MCF 10A (cell line): ENCODE measurements around the gene RNF133. TPM values are rescaled to one million over a fixed set of nuclear protein-coding genes. Genes with fewer than 3 reads are reported as not detected.

ENCODE experiments used
- BruUV-seq: library from RNA; stranded (reverse); fragments of 400-500 nt; replicated peaks from 2 replicates; lab custom pipeline; 2021; lab: Mats Ljungman, UMichigan
- CTCF ChIA-PET: fragments of 300-600 bp; sonication (Branson Sonifier 250); formaldehyde crosslinking; extraction: SDS; loops from one replicate; lab custom pipeline; 2021; ENCODE audit warnings: antibody characterized with exemption, inconsistent platforms; lab: Yijun Ruan, JAX
- POLR2A ChIA-PET: fragments of 300-600, 350-650 bp; sonication (Branson Sonifier 250); formaldehyde crosslinking; extraction: SDS; loops from one replicate; lab custom pipeline; 2020; ENCODE audit warnings: antibody characterized with exemption, inconsistent platforms; lab: Yijun Ruan, JAX
- DNase-seq: peaks from one replicate; pipeline ENCODE4 v3.0.0-alpha.2; 2018; ENCODE audit not compliant: unreplicated experiment
- H3K27ac Mint-ChIP-seq: one replicate; pipeline ENCODE4 v1.8.0; 2022; ENCODE audit warnings: mild to moderate bottlenecking, low read depth, mixed read lengths; ENCODE audit not compliant: unreplicated experiment
- H3K27me3 Mint-ChIP-seq: one replicate; pipeline ENCODE4 v1.8.0; 2022; ENCODE audit warnings: mixed read lengths; ENCODE audit not compliant: insufficient read depth, unreplicated experiment
- H3K36me3 Mint-ChIP-seq: one replicate; pipeline ENCODE4 v1.8.0; 2022; ENCODE audit warnings: mild to moderate bottlenecking, moderate library complexity, mixed read lengths; ENCODE audit not compliant: insufficient read depth, unreplicated experiment
- H3K4me1 Mint-ChIP-seq: one replicate; pipeline ENCODE4 v1.8.0; 2022; ENCODE audit warnings: mixed read lengths; ENCODE audit not compliant: insufficient read depth, unreplicated experiment
- H3K4me3 Mint-ChIP-seq: one replicate; pipeline ENCODE4 v1.8.0; 2022; ENCODE audit warnings: mild to moderate bottlenecking, moderate library complexity, mixed read lengths; ENCODE audit not compliant: unreplicated experiment
- H3K9me3 Mint-ChIP-seq: one replicate; pipeline ENCODE4 v1.8.0; 2022; ENCODE audit warnings: mixed read lengths; ENCODE audit not compliant: unreplicated experiment
- intact Hi-C: fragments of 100-400 bp; cut with micrococcal nuclease; formaldehyde crosslinking; loops from 2 replicates; pipeline ENCODE4 v1.14.1; 2022
- total RNA-seq: library from RNA; stranded (reverse); gene quantifications from 2 replicates; pipeline ENCODE4 v1.2.3, GENCODE V29; 2022
- TF ChIP-seq, protein P1 (sequence below): fragments of 200-600 bp; IDR thresholded peaks from one replicate; pipeline ENCODE4 v1.8.0; 2022; ENCODE audit warnings: antibody characterized with exemption, mild to moderate bottlenecking; ENCODE audit not compliant: unreplicated experiment

Gene RNF133
- total RNA-seq, 1 experiment from 2014 or later = 0.70 TPM

DNA sequence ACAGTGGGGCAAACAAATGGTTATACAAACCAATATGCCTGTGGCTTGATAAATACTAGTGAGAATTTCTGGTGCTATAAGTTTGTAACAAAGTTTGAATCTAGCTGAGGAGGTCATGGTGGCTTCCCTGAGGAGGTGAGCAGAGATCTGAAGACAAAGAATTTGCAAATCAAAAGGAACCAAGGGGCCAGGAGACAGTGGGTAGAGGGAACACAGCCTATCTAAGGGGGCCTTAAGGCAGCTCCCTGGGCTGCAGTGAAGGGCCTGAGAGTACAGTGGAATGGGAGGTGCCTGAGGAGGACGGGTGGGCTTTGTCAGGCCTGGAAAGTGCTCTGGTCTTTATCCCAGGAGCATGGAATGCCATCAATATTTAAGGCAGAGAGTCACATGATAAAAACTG is 21.8 kb downstream of the RNF133 start:
- no peak overlapping the region for H3K4me3 Mint-ChIP-seq
- H3K9me3 Mint-ChIP-seq = no peaks in the 10 kb centered on the region
- BruUV-seq = no TSS peak
- no peak for DNase-seq
- no peaks in the 10 kb centered on the region for H3K4me1 Mint-ChIP-seq
- no peaks in the 10 kb centered on the region for H3K36me3 Mint-ChIP-seq
- intact Hi-C loops = no loop called here
- ChIA-PET CTCF (no interaction called here), POLR2A (interaction anchor here (1.0 kb wide), 1 partner anchor 8 kb away, joined by 3 read pairs; no protein-coding TSS in a partner anchor)
- H3K27ac Mint-ChIP-seq = no peak overlapping the region
- H3K27me3 Mint-ChIP-seq = no peaks in the 10 kb centered on the region
- TF ChIP-seq, protein P1, sequence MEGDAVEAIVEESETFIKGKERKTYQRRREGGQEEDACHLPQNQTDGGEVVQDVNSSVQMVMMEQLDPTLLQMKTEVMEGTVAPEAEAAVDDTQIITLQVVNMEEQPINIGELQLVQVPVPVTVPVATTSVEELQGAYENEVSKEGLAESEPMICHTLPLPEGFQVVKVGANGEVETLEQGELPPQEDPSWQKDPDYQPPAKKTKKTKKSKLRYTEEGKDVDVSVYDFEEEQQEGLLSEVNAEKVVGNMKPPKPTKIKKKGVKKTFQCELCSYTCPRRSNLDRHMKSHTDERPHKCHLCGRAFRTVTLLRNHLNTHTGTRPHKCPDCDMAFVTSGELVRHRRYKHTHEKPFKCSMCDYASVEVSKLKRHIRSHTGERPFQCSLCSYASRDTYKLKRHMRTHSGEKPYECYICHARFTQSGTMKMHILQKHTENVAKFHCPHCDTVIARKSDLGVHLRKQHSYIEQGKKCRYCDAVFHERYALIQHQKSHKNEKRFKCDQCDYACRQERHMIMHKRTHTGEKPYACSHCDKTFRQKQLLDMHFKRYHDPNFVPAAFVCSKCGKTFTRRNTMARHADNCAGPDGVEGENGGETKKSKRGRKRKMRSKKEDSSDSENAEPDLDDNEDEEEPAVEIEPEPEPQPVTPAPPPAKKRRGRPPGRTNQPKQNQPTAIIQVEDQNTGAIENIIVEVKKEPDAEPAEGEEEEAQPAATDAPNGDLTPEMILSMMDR = no peak

DNA sequence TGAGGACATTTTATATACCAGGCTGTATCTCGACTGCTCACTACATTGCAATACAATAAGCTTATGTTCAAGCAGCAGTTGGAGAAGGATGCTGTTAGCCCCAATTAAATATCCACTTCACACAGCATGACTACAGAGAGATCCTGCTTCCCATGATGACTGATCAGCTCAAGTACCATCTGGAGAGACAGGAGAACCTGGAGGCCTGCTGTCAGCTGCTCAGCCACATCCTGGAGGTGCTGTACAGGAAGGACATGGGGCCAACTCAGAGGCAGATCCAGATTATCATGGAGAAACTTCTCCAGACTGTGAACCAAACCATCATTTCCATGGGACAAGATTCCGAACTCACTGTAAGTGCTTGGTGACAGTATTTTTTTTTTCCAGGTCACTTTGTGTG is 22.5 kb downstream of the RNF133 start:
- no peaks in the 10 kb centered on the region for H3K36me3 Mint-ChIP-seq
- no peak for DNase-seq
- H3K9me3 Mint-ChIP-seq = no peaks in the 10 kb centered on the region
- intact Hi-C loops = no loop called here
- no peak overlapping the region for H3K4me3 Mint-ChIP-seq
- POLR2A ChIA-PET = interaction anchor here (1.0 kb wide), 1 partner anchor 9 kb away, joined by 3 read pairs; no protein-coding TSS in a partner anchor
- CTCF ChIA-PET = interaction anchor here (0.5 kb wide), 2 partner anchors 211 to 222 kb away, joined by 3 to 4 read pairs; no protein-coding TSS in a partner anchor
- no TSS peak for BruUV-seq
- H3K27ac Mint-ChIP-seq = no peak overlapping the region
- no peaks in the 10 kb centered on the region for H3K4me1 Mint-ChIP-seq
- TF ChIP-seq, protein P1 = no peak
- H3K27me3 Mint-ChIP-seq = no peaks in the 10 kb centered on the region

DNA sequence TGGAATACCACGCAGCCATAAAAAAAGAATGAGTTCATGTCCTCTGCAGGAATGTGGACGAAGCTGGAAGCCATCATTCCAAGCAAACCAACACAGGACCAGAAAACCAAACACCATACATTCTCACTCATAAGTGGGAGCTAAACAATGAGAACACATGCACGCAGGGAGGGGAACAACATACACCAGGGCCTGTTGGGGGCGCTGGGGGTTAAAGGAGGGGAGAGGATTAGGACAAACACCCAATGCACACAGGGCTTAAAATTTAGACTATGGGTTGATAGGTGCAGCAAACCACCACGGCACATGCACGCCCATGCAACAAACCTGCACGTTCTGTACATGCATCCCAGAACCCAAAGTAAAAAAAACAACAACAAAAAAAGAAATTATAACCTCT is 23.3 kb downstream of the RNF133 start:
- intact Hi-C loops = no loop called here
- TF ChIP-seq, protein P1 = no peak
- Mint-ChIP-seq H3K4me1 (no peaks in the 10 kb centered on the region), H3K36me3 (no peaks in the 10 kb centered on the region), H3K27ac (no peak overlapping the region), H3K9me3 (no peaks in the 10 kb centered on the region), H3K27me3 (no peaks in the 10 kb centered on the region), H3K4me3 (no peak overlapping the region)
- ChIA-PET CTCF (interaction anchor here (0.6 kb wide), 1 partner anchor 43 kb away, joined by 4 read pairs; no protein-coding TSS in a partner anchor), POLR2A (no interaction called here)
- no peak for DNase-seq
- no TSS peak for BruUV-seq

DNA sequence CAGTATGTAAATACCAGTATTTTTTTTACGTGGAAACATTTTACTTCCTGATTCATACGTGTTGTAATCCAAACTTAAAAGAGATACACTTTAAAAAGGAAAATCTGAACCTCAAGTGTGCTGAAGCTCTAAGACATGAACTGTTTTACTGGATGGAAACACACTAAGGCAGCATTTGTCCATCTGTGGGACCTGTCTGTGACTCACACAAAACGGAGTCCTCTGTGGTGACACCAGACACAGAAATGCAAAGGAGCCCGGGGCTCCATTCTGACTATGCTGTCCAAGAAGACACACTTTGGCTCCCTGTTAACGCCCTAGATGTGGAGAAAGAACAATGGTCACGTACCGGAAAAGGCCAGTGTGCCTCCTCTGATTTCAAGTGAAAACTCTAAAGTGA is 23.9 kb downstream of the RNF133 start:
- TF ChIP-seq, protein P1 = no peak
- peak; percentile 39 for DNase-seq
- no peaks in the 10 kb centered on the region for H3K36me3 Mint-ChIP-seq
- POLR2A ChIA-PET = interaction anchor here (0.7 kb wide), 1 partner anchor 36 kb away, joined by 3 read pairs; no protein-coding TSS in a partner anchor
- no peaks in the 10 kb centered on the region for H3K9me3 Mint-ChIP-seq
- BruUV-seq = no TSS peak
- intact Hi-C loops = no loop called here
- no peaks in the 10 kb centered on the region for H3K4me1 Mint-ChIP-seq
- peak overlapping the region; percentile 24 for H3K4me3 Mint-ChIP-seq
- peak overlapping the region; percentile 46 for H3K27ac Mint-ChIP-seq
- no peaks in the 10 kb centered on the region for H3K27me3 Mint-ChIP-seq
- CTCF ChIA-PET = interaction anchor here (0.6 to 1.3 kb wide), 2 partner anchors 43 to 72 kb away, joined by 3 to 4 read pairs; no protein-coding TSS in a partner anchor
